Small intestine (tissue), 7 donors: Measurements from ENCODE around the gene FIS1. TPM values are rescaled to one million over a fixed set of nuclear protein-coding genes. Genes with fewer than 3 reads are reported as not detected.

ENCODE experiments used
- DNase-seq, 2 donors: peaks; one replicate each; pipeline versions ENCODE4 v3.0.0 to v3.0.0-alpha.2; 2013
- FAIRE-seq: peaks from 2 replicates; lab custom pipeline; 2012; peaks lifted over from hg19 to GRCh38; lab: Jason Lieb, UNC
- H3K27ac ChIP-seq, 3 donors: one replicate each; pipeline ENCODE4 v1.5.1; 2013; ENCODE audit warnings: low read length in 2 of 3, mild to moderate bottlenecking in 2 of 3, control low read depth in 1 of 3, inconsistent platforms in 1 of 3, low read depth in 1 of 3, moderate library complexity in 1 of 3
- H3K27me3 ChIP-seq, 3 donors: one replicate each; pipeline ENCODE4 v1.6.1; 2013; ENCODE audit warnings: low read length in 3 of 3, inconsistent platforms in 1 of 3; ENCODE audit not compliant: control insufficient read depth in 3 of 3, insufficient read depth in 3 of 3
- H3K36me3 ChIP-seq, 3 donors: one replicate each; pipeline ENCODE4 v1.6.1; 2013; ENCODE audit warnings: low read length in 3 of 3, inconsistent platforms in 1 of 3, low read depth in 1 of 3, mild to moderate bottlenecking in 1 of 3, moderate library complexity in 1 of 3; ENCODE audit not compliant: control insufficient read depth in 3 of 3, insufficient read depth in 2 of 3
- H3K4me1 ChIP-seq, 3 donors: one replicate each; pipeline ENCODE4 v1.6.1; 2013; ENCODE audit warnings: low read length in 2 of 3, inconsistent platforms in 1 of 3, low read depth in 1 of 3, mild to moderate bottlenecking in 1 of 3, moderate library complexity in 1 of 3; ENCODE audit not compliant: control insufficient read depth in 3 of 3, insufficient read depth in 2 of 3
- H3K4me3 ChIP-seq, 3 donors: one replicate each; pipeline ENCODE4 v1.5.1; 2013; ENCODE audit warnings: low read length in 3 of 3, control low read depth in 1 of 3, inconsistent platforms in 1 of 3, low read depth in 1 of 3, mild to moderate bottlenecking in 1 of 3, moderate library complexity in 1 of 3
- H3K9me3 ChIP-seq, 2 donors: one replicate each; pipeline ENCODE4 v1.6.1; 2013; ENCODE audit warnings: low read depth in 1 of 2, low read length in 1 of 2; ENCODE audit not compliant: control insufficient read depth in 2 of 2, insufficient read depth in 1 of 2
- WGBS, 3 donors: extraction: QIAGEN DNeasy Blood & Tissue Kit; methylation state at CpG; one replicate each; pipeline ENCODE4 v1.1.7; 2013; 5-methylcytosine and 5-hydroxymethylcytosine counted together
- polyA plus RNA-seq, 4 donors: library from polyadenylated mRNA; stranded (reverse) in 3 of 4; unstranded in 1 of 4; fragments of 200-250 nt in 3 of 4; fragments of 120-200 nt in 1 of 4; gene quantifications; one replicate each; pipeline versions ENCODE4 v1.2.1 to v1.2.3, GENCODE V29; 2013
- donor health status: healthy with polysubstance abuse.
- donor health status: control.
- donor health status: control.
- donor health status: Bipolar disorder and iron deficiency.
- donor health status: healthy.

Gene FIS1
- polyA plus RNA-seq, 4 donors, result 136 to 319 (median 242) TPM

- no peaks in the 10 kb centered on the region for H3K27me3 ChIP-seq
- DNase-seq (peak; percentile 61 to 85), FAIRE-seq (no peak)
- WGBS, 3 donors, result 17 to 64% (median 45%) methylated on average over 5 of the region's 5 CpGs
- peak overlapping the region; percentile 97 to 99 (median 99) for H3K27ac ChIP-seq
- peaks cover 0 to 76% (median 0%) of the 10 kb centered on the region in 3 donors for H3K36me3 ChIP-seq
- H3K4me1 ChIP-seq, result peaks cover 0 to 71% (median 0%) of the 10 kb centered on the region in 3 donors
- H3K9me3 ChIP-seq, result no peaks in the 10 kb centered on the region
- H3K4me3 ChIP-seq, result peak overlapping the region in 1 of 3 donors; percentile 84
Observed at GRCh38 chr7:101234636-101235035, 10.2 kb downstream of the FIS1 start.

GRCh38 chr7:101233907-101234547, 10.9 kb downstream of the FIS1 start:
- FAIRE-seq (no peak), DNase-seq (peak; percentile 74 to 86)
- 22 to 65% (median 43%) methylated on average over 20 to 21 of the region's 21 CpGs for WGBS, 3 donors
- Histone ChIP-seq H3K4me1 (peaks cover 0 to 65% (median 0%) of the 10 kb centered on the region in 3 donors), H3K27ac (peak overlapping the region; percentile 97 to 99 (median 99)), H3K4me3 (peak overlapping the region in 1 of 3 donors; percentile 84), H3K9me3 (no peaks in the 10 kb centered on the region), H3K36me3 (peaks cover 0 to 72% (median 0%) of the 10 kb centered on the region in 3 donors), H3K27me3 (no peaks in the 10 kb centered on the region)

GRCh38 chr7:101232141-101232850, 12.6 kb downstream of the FIS1 start:
- Histone ChIP-seq H3K27ac (peak overlapping the region; percentile 79 to 97 (median 91)), H3K4me3 (peak overlapping the region in 2 of 3 donors; percentile 13 to 40), H3K27me3 (no peaks in the 10 kb centered on the region), H3K4me1 (peaks cover 0 to 50% (median 0%) of the 10 kb centered on the region in 3 donors), H3K9me3 (no peaks in the 10 kb centered on the region), H3K36me3 (peaks cover 0 to 75% (median 5%) of the 10 kb centered on the region in 3 donors)
- FAIRE-seq (no peak), DNase-seq (peak; percentile 88 to 90)
- 13 to 40% (median 33%) methylated on average over 19 to 52 of the region's 52 CpGs for WGBS, 3 donors

GRCh38 chr7:101231644-101232043, 13.2 kb downstream of the FIS1 start:
- peak overlapping the region; percentile 70 to 97 (median 91) for H3K27ac ChIP-seq
- peak; percentile 54 to 63 for DNase-seq

GRCh38 chr7:101226721-101227120, 18.2 kb downstream of the FIS1 start:
- Histone ChIP-seq H3K4me1 (peaks cover 0 to 12% (median 0%) of the 10 kb centered on the region in 3 donors), H3K27ac (no peak overlapping the region), H3K4me3 (no peak overlapping the region), H3K27me3 (no peaks in the 10 kb centered on the region), H3K9me3 (no peaks in the 10 kb centered on the region), H3K36me3 (peaks cover 8 to 85% (median 16%) of the 10 kb centered on the region in 3 donors)
- 86 to 91% (median 90%) methylated on average over 9 of the region's 9 CpGs for WGBS, 3 donors
- peak in 1 of 2 donors; percentile 52 for DNase-seq
- FAIRE-seq, result no peak

More at GRCh38 chr7:101231644-101232043, 13.2 kb downstream of the FIS1 start:
- Histone ChIP-seq H3K27me3 (no peaks in the 10 kb centered on the region), H3K4me1 (peaks cover 0 to 51% (median 0%) of the 10 kb centered on the region in 3 donors), H3K36me3 (peaks cover 0 to 76% (median 5%) of the 10 kb centered on the region in 3 donors), H3K9me3 (no peaks in the 10 kb centered on the region), H3K4me3 (peak overlapping the region in 1 of 3 donors; percentile 40)
- 15 to 48% (median 31%) methylated on average over 7 of the region's 7 CpGs for WGBS, 3 donors
- FAIRE-seq, result no peak

GRCh38 chr7:101225650-101226049, 19.2 kb downstream of the FIS1 start:
- no peaks in the 10 kb centered on the region for H3K27me3 ChIP-seq
- peaks cover 8 to 83% (median 16%) of the 10 kb centered on the region in 3 donors for H3K36me3 ChIP-seq
- peaks cover 0 to 3% (median 0%) of the 10 kb centered on the region in 3 donors for H3K4me1 ChIP-seq
- H3K4me3 ChIP-seq, result no peak overlapping the region
- no peaks in the 10 kb centered on the region for H3K9me3 ChIP-seq
- FAIRE-seq (no peak), DNase-seq (no peak)
- WGBS, 3 donors, result 94 to 96% (median 95%) methylated on average over 6 of the region's 6 CpGs
- no peak overlapping the region for H3K27ac ChIP-seq

DNA sequence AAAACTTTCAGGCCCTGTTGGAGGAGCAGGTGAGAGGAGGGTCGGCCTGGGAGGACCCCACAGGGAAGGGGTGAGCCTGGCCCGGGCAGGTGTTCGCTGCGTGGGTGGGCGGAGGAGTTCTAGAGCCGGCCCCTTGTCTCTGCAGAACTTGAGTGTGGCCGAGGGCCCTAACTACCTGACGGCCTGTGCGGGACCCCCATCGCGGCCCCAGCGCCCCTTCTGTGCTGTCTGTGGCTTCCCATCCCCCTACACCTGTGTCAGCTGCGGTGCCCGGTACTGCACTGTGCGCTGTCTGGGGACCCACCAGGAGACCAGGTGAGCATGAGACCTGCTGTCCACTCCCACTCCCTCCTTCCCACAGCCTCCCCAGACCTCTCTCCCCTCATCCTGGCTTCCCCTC, 21.4 kb downstream of the FIS1 start:
- peaks cover 0 to 21% (median 2%) of the 10 kb centered on the region in 3 donors for H3K4me1 ChIP-seq
- FAIRE-seq (no peak), DNase-seq (no peak)
- no peak overlapping the region for H3K27ac ChIP-seq
- no peaks in the 10 kb centered on the region for H3K9me3 ChIP-seq
- peaks cover 8 to 71% (median 16%) of the 10 kb centered on the region in 3 donors for H3K36me3 ChIP-seq
- no peaks in the 10 kb centered on the region for H3K27me3 ChIP-seq
- 94 to 99% (median 97%) methylated on average over 12 to 15 of the region's 15 CpGs for WGBS, 3 donors
- H3K4me3 ChIP-seq, result no peak overlapping the region

DNA sequence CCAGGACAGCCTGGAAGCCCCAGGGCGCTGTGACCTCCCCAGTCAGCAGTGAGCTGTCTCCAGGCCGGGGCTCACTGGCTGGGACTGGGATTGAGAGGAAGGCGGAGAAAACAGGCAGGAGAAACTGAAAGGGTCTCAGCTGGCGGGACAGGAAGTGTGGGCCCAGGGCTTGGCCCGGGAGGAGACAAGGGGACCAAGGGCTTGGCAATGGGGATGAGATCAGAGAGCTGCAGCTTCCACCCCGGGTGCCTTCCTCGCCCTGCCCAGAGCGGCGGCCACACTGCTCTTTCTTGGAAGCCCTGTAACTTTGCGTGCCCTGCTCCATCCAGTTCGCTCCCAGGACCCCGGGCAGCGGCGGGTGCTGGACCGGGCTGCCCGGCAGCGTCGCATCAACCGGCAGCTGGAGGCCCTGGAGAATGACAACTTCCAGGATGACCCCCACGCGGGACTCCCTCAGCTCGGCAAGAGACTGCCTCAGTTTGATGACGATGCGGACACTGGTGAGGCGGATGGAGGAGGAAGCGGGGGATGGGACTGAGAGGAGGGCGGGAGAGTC, 22.5 kb downstream of the FIS1 start:
- Histone ChIP-seq H3K27me3 (no peaks in the 10 kb centered on the region), H3K36me3 (peaks cover 8 to 61% (median 10%) of the 10 kb centered on the region in 3 donors), H3K27ac (no peak overlapping the region), H3K9me3 (no peaks in the 10 kb centered on the region), H3K4me1 (peaks cover 0 to 23% (median 2%) of the 10 kb centered on the region in 3 donors), H3K4me3 (no peak overlapping the region)
- 88 to 96% (median 95%) methylated on average over 27 of the region's 27 CpGs for WGBS, 3 donors
- no peak for FAIRE-seq
- DNase-seq, result no peak
